HG02678 (cell line): Measurements from ENCODE around the gene SLC12A4.

Source experiments
- ATAC-seq: cut with Tn5 transposase; IDR thresholded peaks from one replicate; pipeline ENCODE4 v1.9.1; 2021; ENCODE audit warnings: mild to moderate bottlenecking, moderate library complexity; ENCODE audit not compliant: unreplicated experiment

The SLC12A4 gene

DNA sequence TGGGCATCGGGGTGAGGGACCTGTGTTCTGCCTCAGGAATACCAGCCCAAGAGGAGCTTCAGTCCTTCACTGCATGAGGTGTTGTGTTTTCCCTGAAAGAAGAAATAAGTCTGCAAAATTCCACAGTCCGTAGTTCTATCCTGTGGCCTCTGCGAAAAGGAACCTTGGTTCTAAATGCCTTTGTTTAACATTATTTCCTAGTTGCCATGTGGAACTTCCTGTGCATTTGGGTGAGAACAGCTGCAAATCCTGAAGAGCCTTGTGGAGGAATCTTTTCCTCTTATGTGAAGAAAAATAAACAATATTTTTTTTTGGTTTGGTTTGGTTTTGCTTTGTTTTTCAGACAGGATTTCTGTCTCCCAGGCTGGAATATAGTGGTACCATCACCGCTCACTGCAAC, 65.6 kb downstream of the SLC12A4 start:
- no peak for ATAC-seq

- ATAC-seq, result no peak
These were observed 66.7 kb downstream of the SLC12A4 start for GRCh38 chr16:67901734-67902133.

DNA sequence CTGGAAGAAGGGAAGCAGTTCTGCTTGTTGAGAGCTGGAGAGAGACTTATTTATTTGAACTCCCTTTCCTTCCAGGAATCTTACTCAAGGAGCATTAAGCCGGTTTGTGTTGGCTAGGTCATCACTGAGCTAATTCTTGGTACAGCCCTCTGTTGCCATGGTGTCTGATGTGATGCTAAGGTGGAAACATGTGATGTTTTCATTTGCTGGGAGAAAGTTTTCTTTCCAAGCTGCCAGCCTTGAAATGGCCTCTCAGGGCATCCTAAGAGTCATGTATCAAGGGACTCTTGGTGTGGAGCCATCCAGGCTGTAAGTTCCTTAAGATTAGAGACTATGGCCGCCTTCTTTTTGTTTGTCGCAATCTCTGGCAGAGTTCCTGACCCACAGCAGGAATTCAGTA, 71.2 kb downstream of the SLC12A4 start:
- no peak for ATAC-seq

DNA sequence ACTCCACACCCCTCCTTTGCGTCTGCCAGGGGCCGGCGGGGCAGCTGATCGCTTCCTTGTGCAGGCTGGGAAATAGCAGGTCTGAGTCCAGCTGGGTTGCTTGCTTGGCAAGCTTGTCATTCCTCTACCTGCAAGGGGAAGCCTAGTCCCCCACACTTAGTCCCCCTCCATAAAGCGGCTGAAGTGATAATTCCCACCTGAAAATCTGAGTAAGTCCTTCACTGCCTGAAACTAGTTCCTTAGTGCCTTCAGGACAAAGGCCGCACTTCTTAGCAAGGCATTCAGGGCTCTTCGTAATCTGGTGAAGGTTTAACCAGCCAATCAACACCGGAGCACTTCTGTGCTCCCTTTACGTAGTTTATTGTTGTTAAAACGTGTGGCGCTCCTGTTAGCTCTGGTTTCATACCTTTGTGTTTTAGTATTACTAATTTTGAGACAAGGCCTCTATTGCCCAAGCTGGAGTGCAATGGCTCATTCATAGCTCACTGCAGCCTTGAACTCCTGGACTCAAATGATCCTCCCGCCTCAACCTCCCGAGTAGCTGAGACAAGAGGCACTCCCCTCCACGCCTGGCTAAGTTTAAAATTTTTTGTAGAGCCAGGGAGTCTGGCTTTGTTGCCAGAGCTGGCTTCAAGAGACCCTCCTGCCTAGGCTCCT, 74.6 kb downstream of the SLC12A4 start:
- ATAC-seq, result no peak
